ENCODE measurements around the gene HOATZ.

The HOATZ gene

GRCh38 chr11:111549869-111550203, 35.3 kb downstream of the HOATZ start:
- TF ChIP-seq CTCF (IDR thresholded peaks at IDR 0.05; ENCODE audit: low read depth, low read length) = no peak
- H3K4me3 ChIP-seq (ENCODE audit: low read depth, low read length) = no peak overlapping the region
- H3K36me3 ChIP-seq = no peaks in the 10 kb centered on the region
- DNase-seq = no peak
- H3K27me3 ChIP-seq (ENCODE audit: insufficient read depth, low read depth, severe bottlenecking) = no peaks in the 10 kb centered on the region
- no peaks in the 10 kb centered on the region for H3K9me3 ChIP-seq (ENCODE audit: severe bottlenecking)
- no peak overlapping the region for H3K27ac ChIP-seq

- DNase-seq = no peak
- H3K36me3 ChIP-seq = no peaks in the 10 kb centered on the region
- no peaks in the 10 kb centered on the region for H3K27me3 ChIP-seq (ENCODE audit: insufficient read depth, low read depth, severe bottlenecking)
- no peaks in the 10 kb centered on the region for H3K9me3 ChIP-seq (ENCODE audit: severe bottlenecking)
- no peak for TF ChIP-seq CTCF (IDR thresholded peaks at IDR 0.05; ENCODE audit: low read depth, low read length)
- H3K27ac ChIP-seq = no peak overlapping the region
- no peak overlapping the region for H3K4me3 ChIP-seq (ENCODE audit: low read depth, low read length)
Observed at GRCh38 chr11:111550258-111550657, 35.7 kb downstream of the HOATZ start.

GRCh38 chr11:111554532-111554931, 40.0 kb downstream of the HOATZ start:
- Histone ChIP-seq H3K4me3 (ENCODE audit: low read depth, low read length) (no peak overlapping the region), H3K9me3 (ENCODE audit: severe bottlenecking) (peaks cover 9% of the 10 kb centered on the region), H3K27me3 (ENCODE audit: insufficient read depth, low read depth, severe bottlenecking) (no peaks in the 10 kb centered on the region), H3K27ac (no peak overlapping the region), H3K36me3 (no peaks in the 10 kb centered on the region)
- TF ChIP-seq CTCF (IDR thresholded peaks at IDR 0.05; ENCODE audit: low read depth, low read length) = no peak
- no peak for DNase-seq

GRCh38 chr11:111555255-111555654, 40.7 kb downstream of the HOATZ start:
- Histone ChIP-seq H3K4me3 (ENCODE audit: low read depth, low read length) (no peak overlapping the region), H3K36me3 (no peaks in the 10 kb centered on the region), H3K27ac (no peak overlapping the region), H3K27me3 (ENCODE audit: insufficient read depth, low read depth, severe bottlenecking) (no peaks in the 10 kb centered on the region), H3K9me3 (ENCODE audit: severe bottlenecking) (peaks cover 9% of the 10 kb centered on the region)
- DNase-seq = no peak
- TF ChIP-seq CTCF (IDR thresholded peaks at IDR 0.05; ENCODE audit: low read depth, low read length) = no peak

- DNase-seq = no peak
- Histone ChIP-seq H3K36me3 (no peaks in the 10 kb centered on the region), H3K27ac (no peak overlapping the region)
Observed at GRCh38 chr11:111557425-111558111, 43.0 kb downstream of the HOATZ start.

More at GRCh38 chr11:111557425-111558111, 43.0 kb downstream of the HOATZ start:
- Histone ChIP-seq H3K27me3 (ENCODE audit: insufficient read depth, low read depth, severe bottlenecking) (no peaks in the 10 kb centered on the region), H3K4me3 (ENCODE audit: low read depth, low read length) (no peak overlapping the region), H3K9me3 (ENCODE audit: severe bottlenecking) (peaks cover 9% of the 10 kb centered on the region)
- no peak for TF ChIP-seq CTCF (IDR thresholded peaks at IDR 0.05; ENCODE audit: low read depth, low read length)
